ENCODE measurements around the gene ELK3. TPM values are rescaled to one million over a fixed set of nuclear protein-coding genes. Genes with fewer than 3 reads are reported as not detected.

Gene ELK3
- polyA plus RNA-seq, 3 donors = 12.1 to 14.9 (median 14.6) TPM

- intact Hi-C loops (cut with micrococcal nuclease) = no loop called here
- Histone ChIP-seq H3K9ac (ENCODE audit: insufficient read depth, low read length, poor library complexity, severe bottlenecking) (no peak overlapping the region), H3K79me2 (ENCODE audit: insufficient read depth, low read length) (peaks cover 69% of the 10 kb centered on the region), H3K9me3 (replicated peaks in 1 of 2; ENCODE audit: control insufficient read depth in 1 of 2, insufficient read depth in 1 of 2, low read length in 2 of 2) (no peaks in the 10 kb centered on the region), H3K27ac (ENCODE audit: low read depth in 1 of 2, low read length in 2 of 2) (no peak overlapping the region), H3K4me3 (replicated peaks in 1 of 3; ENCODE audit: low read depth in 2 of 3, low read length in 3 of 3) (no peak overlapping the region), H4K20me1 (ENCODE audit: insufficient read depth, low read length) (peaks cover 98% of the 10 kb centered on the region), H3K36me3 (replicated peaks in 1 of 2; ENCODE audit: control insufficient read depth in 1 of 2, insufficient read depth in 2 of 2, low read length in 2 of 2) (peaks cover 27 to 84% of the 10 kb centered on the region in 2 donors), H3K4me1 (ENCODE audit: control insufficient read depth in 1 of 2, insufficient read depth in 2 of 2, low read length in 2 of 2) (no peaks in the 10 kb centered on the region), H3K4me2 (replicated peaks; ENCODE audit: extremely low read depth, low read length, poor library complexity, severe bottlenecking) (no peak overlapping the region), H3K27me3 (ENCODE audit: control insufficient read depth in 2 of 2, insufficient read depth in 2 of 2, low read length in 2 of 2) (no peaks in the 10 kb centered on the region), H2AFZ (ENCODE audit: insufficient read depth, low read depth, low read length, poor library complexity, severe bottlenecking) (no peak overlapping the region)
- Mint-ChIP-seq H3K27ac (peak overlapping the region in 2 of 7 donors; percentile 3 to 9), H3K36me3 (peaks cover 70 to 85% of the 10 kb centered on the region in 2 donors), H3K4me3 (no peak overlapping the region), H3K27me3 (ENCODE audit: low read depth in 3 of 3) (no peaks in the 10 kb centered on the region), H3K4me1 (peaks cover 5% of the 10 kb centered on the region), H3K9me3 (peaks cover 0 to 3% (median 0%) of the 10 kb centered on the region in 7 donors)
- TF ChIP-seq CTCF (IDR thresholded peaks at IDR 0.05) = no peak
- 100% methylated on average over 2 of the region's 6 CpGs for WGBS (ENCODE audit: insufficient coverage)
- no peak for DNase-seq
Measured at GRCh38 chr12:96221391-96221790, 27.2 kb downstream of the ELK3 start.

- no peak overlapping the region for H3K4me2 ChIP-seq (replicated peaks; ENCODE audit: extremely low read depth, low read length, poor library complexity, severe bottlenecking)
- H3K79me2 ChIP-seq (ENCODE audit: insufficient read depth, low read length) = peaks cover 64% of the 10 kb centered on the region
- peaks cover 76 to 89% of the 10 kb centered on the region in 2 donors for H3K36me3 Mint-ChIP-seq
Measured at GRCh38 chr12:96223411-96224218, 29.4 kb downstream of the ELK3 start.

More at GRCh38 chr12:96223411-96224218, 29.4 kb downstream of the ELK3 start:
- Mint-ChIP-seq H3K9me3 (peaks cover 0 to 3% (median 0%) of the 10 kb centered on the region in 7 donors), H3K4me1 (peaks cover 5% of the 10 kb centered on the region), H3K27me3 (ENCODE audit: low read depth in 3 of 3) (no peaks in the 10 kb centered on the region), H3K27ac (peak overlapping the region in 2 of 7 donors; percentile 7 to 63), H3K4me3 (no peak overlapping the region)
- TF ChIP-seq CTCF (IDR thresholded peaks at IDR 0.05) = no peak
- Histone ChIP-seq H4K20me1 (ENCODE audit: insufficient read depth, low read length) (peaks cover 95% of the 10 kb centered on the region), H2AFZ (ENCODE audit: insufficient read depth, low read depth, low read length, poor library complexity, severe bottlenecking) (no peak overlapping the region), H3K36me3 (replicated peaks in 1 of 2; ENCODE audit: control insufficient read depth in 1 of 2, insufficient read depth in 2 of 2, low read length in 2 of 2) (peaks cover 39 to 89% of the 10 kb centered on the region in 2 donors), H3K27me3 (ENCODE audit: control insufficient read depth in 2 of 2, insufficient read depth in 2 of 2, low read length in 2 of 2) (no peaks in the 10 kb centered on the region), H3K27ac (ENCODE audit: low read depth in 1 of 2, low read length in 2 of 2) (no peak overlapping the region), H3K4me1 (ENCODE audit: control insufficient read depth in 1 of 2, insufficient read depth in 2 of 2, low read length in 2 of 2) (no peaks in the 10 kb centered on the region), H3K9ac (ENCODE audit: insufficient read depth, low read length, poor library complexity, severe bottlenecking) (no peak overlapping the region), H3K9me3 (replicated peaks in 1 of 2; ENCODE audit: control insufficient read depth in 1 of 2, insufficient read depth in 1 of 2, low read length in 2 of 2) (no peaks in the 10 kb centered on the region), H3K4me3 (replicated peaks in 1 of 3; ENCODE audit: low read depth in 2 of 3, low read length in 3 of 3) (no peak overlapping the region)
- intact Hi-C loops (cut with micrococcal nuclease) = no loop called here
- DNase-seq = no peak
- 91% methylated on average over 14 of the region's 16 CpGs for WGBS (ENCODE audit: insufficient coverage)

Measured in CD14-positive monocyte (primary cell).